AG04449 (cell line): ENCODE measurements around the gene GFER.

Source experiments
- CTCF ChIA-PET: fragments of 350-600 bp; formaldehyde crosslinking; extraction: SDS; loops from one replicate; lab custom pipeline; 2021; ENCODE audit warnings: antibody characterized with exemption; lab: Yijun Ruan, JAX
- POLR2A ChIA-PET: fragments of 400-600, 350-600 bp; formaldehyde crosslinking; extraction: SDS; loops from one replicate; lab custom pipeline; 2020; ENCODE audit warnings: antibody characterized with exemption, inconsistent platforms; lab: Yijun Ruan, JAX
- DNase-seq: peaks from one replicate; pipeline ENCODE4 v3.0.0-alpha.2; 2010; ENCODE audit warnings: low read depth, low spot score
- H3K4me3 ChIP-seq: 2 replicates; pipeline ENCODE4 v1.5.1; 2011; ENCODE audit warnings: low read depth, mild to moderate bottlenecking, control low read depth, low read length
- TF ChIP-seq, protein P1 (sequence below): IDR thresholded peaks from one replicate; pipeline ENCODE4 v1.5.1; 2011; ENCODE audit warnings: mild to moderate bottlenecking, moderate library complexity, low read length, control low read depth, inconsistent platforms; ENCODE audit not compliant: insufficient read depth; ENCODE audit errors: missing control alignments

The GFER gene

DNA sequence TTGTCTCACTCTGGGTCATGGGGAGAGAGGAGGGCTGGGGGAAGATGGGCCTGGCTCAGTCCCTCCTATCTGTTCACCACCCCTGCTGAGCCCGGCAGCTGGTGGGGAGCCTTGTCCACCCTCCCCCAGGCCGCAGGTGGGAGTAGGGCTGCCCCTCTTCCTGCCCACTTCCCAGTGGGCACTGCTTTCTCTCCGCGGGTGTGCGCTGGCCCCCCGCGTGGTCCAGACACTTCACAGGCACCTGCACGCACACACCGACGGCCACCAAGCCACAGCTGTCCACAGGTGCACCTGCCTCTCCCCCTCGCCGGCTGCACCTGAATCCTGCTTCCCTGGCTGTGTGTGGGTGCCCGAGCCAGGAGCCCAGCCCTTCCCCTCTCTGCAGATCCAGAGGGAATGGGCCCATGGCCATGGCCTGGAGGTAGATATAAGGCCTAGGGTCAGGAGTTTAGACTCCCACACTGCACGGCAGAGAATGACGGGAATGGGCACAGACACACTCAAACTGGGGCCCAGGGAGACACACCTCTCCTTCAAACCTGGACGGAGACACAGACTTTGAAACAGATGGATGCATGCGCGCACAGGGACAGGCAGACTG, 44.7 kb downstream of the GFER start:
- POLR2A ChIA-PET: interaction anchor here (0.6 kb wide), 1 partner anchor 45 kb away, joined by 3 read pairs; the partner anchor contains the start of gene GFER
- CTCF ChIA-PET: interaction anchor here (1.7 to 3.1 kb wide), 2 partner anchors 25 to 28 kb away, joined by 4 to 13 read pairs; no protein-coding TSS in a partner anchor

GRCh38 chr16:2029350-2029749, 45.4 kb downstream of the GFER start:
- POLR2A ChIA-PET: no interaction called here

More for the DNA sequence above, 44.7 kb downstream of the GFER start:
- TF ChIP-seq, protein P1, sequence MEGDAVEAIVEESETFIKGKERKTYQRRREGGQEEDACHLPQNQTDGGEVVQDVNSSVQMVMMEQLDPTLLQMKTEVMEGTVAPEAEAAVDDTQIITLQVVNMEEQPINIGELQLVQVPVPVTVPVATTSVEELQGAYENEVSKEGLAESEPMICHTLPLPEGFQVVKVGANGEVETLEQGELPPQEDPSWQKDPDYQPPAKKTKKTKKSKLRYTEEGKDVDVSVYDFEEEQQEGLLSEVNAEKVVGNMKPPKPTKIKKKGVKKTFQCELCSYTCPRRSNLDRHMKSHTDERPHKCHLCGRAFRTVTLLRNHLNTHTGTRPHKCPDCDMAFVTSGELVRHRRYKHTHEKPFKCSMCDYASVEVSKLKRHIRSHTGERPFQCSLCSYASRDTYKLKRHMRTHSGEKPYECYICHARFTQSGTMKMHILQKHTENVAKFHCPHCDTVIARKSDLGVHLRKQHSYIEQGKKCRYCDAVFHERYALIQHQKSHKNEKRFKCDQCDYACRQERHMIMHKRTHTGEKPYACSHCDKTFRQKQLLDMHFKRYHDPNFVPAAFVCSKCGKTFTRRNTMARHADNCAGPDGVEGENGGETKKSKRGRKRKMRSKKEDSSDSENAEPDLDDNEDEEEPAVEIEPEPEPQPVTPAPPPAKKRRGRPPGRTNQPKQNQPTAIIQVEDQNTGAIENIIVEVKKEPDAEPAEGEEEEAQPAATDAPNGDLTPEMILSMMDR: no peak
- DNase-seq: no peak
- H3K4me3 ChIP-seq: peak overlapping the region; percentile 83

DNA sequence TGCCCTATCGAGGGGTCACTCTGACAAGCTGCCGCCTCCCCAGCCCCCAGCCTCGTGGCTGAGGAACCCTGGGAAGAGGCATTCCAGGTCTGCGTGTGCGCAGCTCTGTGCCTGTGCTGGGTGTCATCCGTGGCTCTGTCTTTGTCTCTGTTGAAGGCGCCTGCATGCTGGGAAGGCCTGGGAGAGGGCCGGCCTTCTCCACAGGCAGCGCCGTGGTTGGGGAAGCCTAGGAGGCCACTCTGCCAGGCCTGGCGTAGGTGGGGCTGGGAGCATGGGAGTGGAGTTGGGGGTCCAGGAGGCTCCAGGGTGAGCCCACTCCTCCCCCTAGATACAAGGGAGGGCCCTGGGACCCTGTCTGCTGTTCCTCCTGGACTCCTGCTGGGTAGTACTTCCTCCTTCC, 46.0 kb downstream of the GFER start:
- POLR2A ChIA-PET: no interaction called here
- TF ChIP-seq, protein P1: no peak
- H3K4me3 ChIP-seq: no peak overlapping the region
- no peak for DNase-seq
- CTCF ChIA-PET: interaction anchor here (1.0 to 3.7 kb wide), 3 partner anchors 26 to 110 kb away, joined by 3 to 17 read pairs (median 4); no protein-coding TSS in a partner anchor

More at GRCh38 chr16:2029350-2029749, 45.4 kb downstream of the GFER start:
- CTCF ChIA-PET: interaction anchor here (1.7 to 3.7 kb wide), 2 partner anchors 26 to 111 kb away, joined by 4 to 17 read pairs; no protein-coding TSS in a partner anchor
- TF ChIP-seq, protein P1: no peak
- no peak for DNase-seq
- H3K4me3 ChIP-seq: no peak overlapping the region

GRCh38 chr16:2031081-2031577, 47.1 kb downstream of the GFER start:
- POLR2A ChIA-PET: no interaction called here
- H3K4me3 ChIP-seq: no peak overlapping the region
- no peak for DNase-seq
- TF ChIP-seq, protein P1: no peak
- CTCF ChIA-PET: interaction anchor here (0.6 to 3.7 kb wide), 4 partner anchors 28 to 111 kb away, joined by 3 to 17 read pairs (median 4); no protein-coding TSS in a partner anchor

GRCh38 chr16:2032285-2033056, 48.5 kb downstream of the GFER start:
- TF ChIP-seq, protein P1: no peak
- CTCF ChIA-PET: interaction anchor here (0.6 to 3.7 kb wide), 6 partner anchors 10 to 121 kb away, joined by 3 to 17 read pairs (median 4); partner anchors contain the start of genes NTHL1 and TSC2
- no peak for DNase-seq
- H3K4me3 ChIP-seq: peak overlapping the region; percentile 53
- POLR2A ChIA-PET: interaction anchor here (0.5 to 1.3 kb wide), 7 partner anchors 9 to 123 kb away, joined by 3 to 5 read pairs (median 3); partner anchors contain the start of genes RPS2 and TRAF7
